Neuron (in vitro differentiated cells): Measurements from ENCODE around the gene TPO.

Experiments
- H2AFZ ChIP-seq: one replicate; pipeline ENCODE4 v1.6.1; 2013; ENCODE audit warnings: low read depth, mild to moderate bottlenecking, inconsistent platforms, low read length, moderate library complexity
- H3K27me3 ChIP-seq: one replicate; pipeline ENCODE4 v1.6.1; 2013; ENCODE audit warnings: low read length; ENCODE audit not compliant: insufficient read depth
- H3K36me3 ChIP-seq: one replicate; pipeline ENCODE4 v1.6.1; 2013; ENCODE audit warnings: low read length; ENCODE audit not compliant: insufficient read depth
- H3K4me1 ChIP-seq: one replicate; pipeline ENCODE4 v1.6.1; 2013; ENCODE audit warnings: low read length; ENCODE audit not compliant: insufficient read depth
- H3K4me3 ChIP-seq: 2 replicates; pipeline ENCODE4 v1.5.1; 2013; ENCODE audit warnings: mild to moderate bottlenecking, low read length, moderate library complexity
- H3K9me3 ChIP-seq: one replicate; pipeline ENCODE4 v1.6.1; 2013; ENCODE audit warnings: low read length

Gene TPO

GRCh38 chr2:1581965-1582625, 168.8 kb downstream of the TPO start:
- H3K4me3 ChIP-seq, result no peak overlapping the region
- H3K4me1 ChIP-seq, result no peaks in the 10 kb centered on the region
- H3K9me3 ChIP-seq, result no peaks in the 10 kb centered on the region
- no peaks in the 10 kb centered on the region for H3K36me3 ChIP-seq
- H2AFZ ChIP-seq, result no peak overlapping the region
- no peaks in the 10 kb centered on the region for H3K27me3 ChIP-seq

- Histone ChIP-seq H3K27me3 (no peaks in the 10 kb centered on the region), H3K4me1 (no peaks in the 10 kb centered on the region), H2AFZ (no peak overlapping the region), H3K36me3 (no peaks in the 10 kb centered on the region), H3K4me3 (no peak overlapping the region), H3K9me3 (no peaks in the 10 kb centered on the region)
Measured at GRCh38 chr2:1582891-1583341, 169.7 kb downstream of the TPO start.

DNA sequence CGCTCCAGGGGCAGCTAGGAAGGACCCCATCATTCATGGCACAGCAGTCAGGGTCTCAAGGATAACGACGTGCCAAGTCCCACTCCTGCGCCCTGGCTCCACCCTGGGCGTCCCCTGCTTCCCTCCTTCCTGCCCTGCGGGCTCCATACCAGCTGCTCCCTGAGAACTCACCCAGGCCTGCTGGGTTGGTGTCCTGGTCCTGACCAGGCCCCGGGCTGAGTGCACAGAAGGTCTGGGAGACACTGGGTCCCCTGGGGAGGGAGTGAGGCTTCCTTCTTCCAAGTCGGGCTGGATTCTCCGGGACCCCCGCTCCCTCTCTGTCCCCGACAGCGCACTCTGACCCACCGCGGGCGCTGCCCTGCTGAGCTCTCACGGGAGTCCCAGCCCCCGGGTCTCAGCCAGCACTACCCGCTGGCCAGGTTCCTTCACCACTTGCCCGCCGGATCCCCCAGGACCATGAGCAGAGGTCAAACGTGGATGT, 170.8 kb downstream of the TPO start:
- H3K9me3 ChIP-seq, result no peaks in the 10 kb centered on the region
- no peaks in the 10 kb centered on the region for H3K4me1 ChIP-seq
- no peak overlapping the region for H2AFZ ChIP-seq
- no peaks in the 10 kb centered on the region for H3K27me3 ChIP-seq
- H3K4me3 ChIP-seq, result no peak overlapping the region
- H3K36me3 ChIP-seq, result no peaks in the 10 kb centered on the region

DNA sequence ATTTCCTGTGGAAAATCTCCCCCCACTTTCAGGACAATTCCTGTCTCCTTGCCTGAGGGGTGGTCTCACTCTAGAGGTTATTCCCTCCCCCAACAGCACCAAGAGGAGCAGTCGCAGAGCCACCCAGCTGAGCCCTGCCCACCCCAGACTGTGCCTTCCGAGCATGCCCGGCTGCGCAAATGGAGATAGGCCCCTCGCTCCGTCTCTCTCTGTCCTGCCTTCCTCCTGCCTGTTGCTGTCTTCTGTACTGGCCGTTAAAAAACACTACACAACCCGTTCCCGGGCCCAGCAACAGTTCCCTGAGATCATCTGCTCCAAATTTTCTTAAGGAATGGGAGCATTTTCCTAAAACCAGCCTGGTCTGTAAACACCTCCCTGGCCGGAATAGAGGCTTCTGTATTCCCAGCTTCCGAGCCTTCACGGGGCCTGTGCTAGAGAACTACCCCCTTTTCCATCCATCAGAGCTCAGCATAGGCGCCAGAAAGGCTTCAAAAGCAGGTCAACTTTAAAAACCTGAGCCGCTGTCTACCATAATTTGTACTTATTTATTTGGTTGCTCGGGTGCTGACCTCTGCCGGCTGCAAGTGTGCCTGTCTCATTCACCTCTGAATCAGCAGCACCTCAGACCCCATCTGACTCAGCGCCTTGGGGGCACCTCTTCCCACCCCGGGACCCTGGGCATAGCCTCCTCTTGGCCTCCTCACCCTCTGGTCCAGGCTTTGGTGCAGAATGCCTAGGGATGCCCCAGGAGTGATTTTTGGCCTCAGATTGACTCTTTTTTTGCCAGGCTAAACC, 171.6 kb downstream of the TPO start:
- Histone ChIP-seq H3K27me3 (no peaks in the 10 kb centered on the region), H3K4me3 (no peak overlapping the region), H3K4me1 (no peaks in the 10 kb centered on the region), H2AFZ (no peak overlapping the region), H3K36me3 (no peaks in the 10 kb centered on the region), H3K9me3 (no peaks in the 10 kb centered on the region)

DNA sequence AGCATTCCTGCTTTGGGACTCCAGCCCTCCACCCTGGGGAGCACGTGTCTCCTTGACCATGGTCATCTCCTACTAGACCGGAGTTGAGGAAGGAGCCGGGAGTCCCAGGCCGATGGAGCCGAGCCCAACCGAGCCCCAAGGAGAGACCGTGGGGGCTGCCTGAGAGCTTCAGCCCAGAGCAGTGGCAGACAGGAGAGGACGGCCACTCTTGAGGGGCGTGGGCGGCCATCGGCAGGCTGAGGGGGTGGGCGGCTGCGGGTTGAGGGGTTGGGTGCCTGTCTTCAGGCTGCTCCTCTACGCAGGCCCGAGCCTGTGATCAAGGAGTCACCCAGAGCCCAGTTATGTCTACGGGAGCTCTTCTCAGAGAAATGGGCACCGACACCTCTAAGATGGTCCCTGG, 172.4 kb downstream of the TPO start:
- H2AFZ ChIP-seq, result no peak overlapping the region
- H3K27me3 ChIP-seq, result no peaks in the 10 kb centered on the region
- H3K9me3 ChIP-seq, result no peaks in the 10 kb centered on the region
- no peaks in the 10 kb centered on the region for H3K36me3 ChIP-seq
- no peak overlapping the region for H3K4me3 ChIP-seq
- no peaks in the 10 kb centered on the region for H3K4me1 ChIP-seq

GRCh38 chr2:1586251-1586922, 173.1 kb downstream of the TPO start:
- Histone ChIP-seq H2AFZ (no peak overlapping the region), H3K27me3 (no peaks in the 10 kb centered on the region), H3K4me3 (no peak overlapping the region), H3K4me1 (no peaks in the 10 kb centered on the region), H3K36me3 (no peaks in the 10 kb centered on the region), H3K9me3 (no peaks in the 10 kb centered on the region)

DNA sequence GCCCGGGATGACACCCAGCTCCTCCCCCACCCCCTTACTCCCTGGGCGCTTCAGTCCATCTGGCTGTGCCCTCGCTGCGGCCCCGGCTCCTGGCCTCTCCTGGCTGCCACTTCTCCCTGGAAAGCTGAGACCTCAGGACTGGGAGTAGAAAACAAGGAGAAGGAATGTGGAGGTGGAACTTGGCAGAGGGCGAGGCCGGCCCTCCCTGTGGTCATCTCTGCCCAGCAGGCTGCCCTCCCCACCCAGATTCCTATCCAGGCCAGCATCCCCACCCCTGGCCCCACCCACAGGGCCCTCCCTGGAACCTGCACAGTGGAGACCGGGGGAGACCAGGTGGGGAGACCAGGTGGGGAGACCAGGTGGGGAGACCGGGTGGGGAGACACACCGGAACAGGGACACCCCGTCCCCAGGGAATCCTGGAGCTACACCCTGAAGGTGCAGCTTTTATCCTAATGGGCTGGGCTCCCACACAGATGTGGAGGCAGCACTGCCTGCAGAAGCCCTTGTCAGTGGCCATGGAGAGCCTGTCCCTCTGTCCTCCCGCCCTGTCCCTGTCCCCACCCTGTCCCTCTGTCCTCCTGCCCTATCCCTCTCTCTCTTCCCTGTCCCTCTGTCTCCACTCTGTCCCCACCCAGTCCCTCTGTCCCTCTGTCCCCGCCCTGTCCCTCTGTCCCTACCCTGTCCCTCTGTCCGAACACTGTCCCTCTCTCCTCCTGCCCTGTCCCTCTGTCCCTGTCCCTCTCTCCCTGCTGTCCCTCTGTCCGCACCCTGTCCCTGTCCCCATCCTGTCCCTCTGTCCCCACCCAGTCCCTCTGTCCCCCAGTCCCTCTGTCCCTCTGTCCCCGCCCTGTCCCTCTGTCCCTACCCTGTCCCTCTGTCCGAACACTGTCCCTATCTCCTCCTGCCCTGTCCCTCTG, 173.9 kb downstream of the TPO start:
- Histone ChIP-seq H3K27me3 (no peaks in the 10 kb centered on the region), H3K4me3 (no peak overlapping the region), H2AFZ (no peak overlapping the region), H3K4me1 (no peaks in the 10 kb centered on the region), H3K9me3 (no peaks in the 10 kb centered on the region), H3K36me3 (no peaks in the 10 kb centered on the region)

GRCh38 chr2:1588051-1588977, 175.1 kb downstream of the TPO start:
- no peaks in the 10 kb centered on the region for H3K9me3 ChIP-seq
- no peaks in the 10 kb centered on the region for H3K27me3 ChIP-seq
- H3K4me3 ChIP-seq, result no peak overlapping the region
- no peak overlapping the region for H2AFZ ChIP-seq
- H3K4me1 ChIP-seq, result no peaks in the 10 kb centered on the region
- no peaks in the 10 kb centered on the region for H3K36me3 ChIP-seq

GRCh38 chr2:1588978-1589621, 175.8 kb downstream of the TPO start:
- no peaks in the 10 kb centered on the region for H3K36me3 ChIP-seq
- H3K4me3 ChIP-seq, result no peak overlapping the region
- no peaks in the 10 kb centered on the region for H3K4me1 ChIP-seq
- H3K9me3 ChIP-seq, result no peaks in the 10 kb centered on the region
- no peak overlapping the region for H2AFZ ChIP-seq
- H3K27me3 ChIP-seq, result no peaks in the 10 kb centered on the region

- Histone ChIP-seq H3K4me1 (no peaks in the 10 kb centered on the region), H3K4me3 (no peak overlapping the region), H3K27me3 (no peaks in the 10 kb centered on the region), H3K9me3 (no peaks in the 10 kb centered on the region), H3K36me3 (no peaks in the 10 kb centered on the region), H2AFZ (no peak overlapping the region)
Measured at GRCh38 chr2:1590596-1591460, 177.6 kb downstream of the TPO start.

- no peak overlapping the region for H2AFZ ChIP-seq
- H3K4me1 ChIP-seq, result no peaks in the 10 kb centered on the region
- no peaks in the 10 kb centered on the region for H3K27me3 ChIP-seq
- H3K36me3 ChIP-seq, result no peaks in the 10 kb centered on the region
- H3K9me3 ChIP-seq, result no peaks in the 10 kb centered on the region
- H3K4me3 ChIP-seq, result no peak overlapping the region
Measured at GRCh38 chr2:1591461-1591770, 178.2 kb downstream of the TPO start.
